NCI-H748 treated with DMSO at 0.1 percent for 48 hours (cell line): ENCODE data around the gene PRR15L.

Experiments
- DNase-seq: peaks from one replicate; lab custom pipeline; 2025; lab: John Stamatoyannopoulos, UW

Gene PRR15L

GRCh38 chr17:47959825-47960655 is 2.4 kb upstream of the PRR15L start:
- peak; percentile 77 for DNase-seq

GRCh38 chr17:47956791-47957590 is 692 bp downstream of the PRR15L start:
- DNase-seq = no peak

- DNase-seq = no peak
Observed at GRCh38 chr17:47955497-47956461, 1.9 kb downstream of the PRR15L start.

GRCh38 chr17:47953909-47954308 is 3.8 kb downstream of the PRR15L start:
- DNase-seq = no peak

GRCh38 chr17:47952171-47953021 is 5.3 kb downstream of the PRR15L start:
- no peak for DNase-seq

- no peak for DNase-seq
Observed at GRCh38 chr17:47950448-47950847, 7.2 kb downstream of the PRR15L start.

- DNase-seq = no peak
Observed at GRCh38 chr17:47949946-47950345, 7.7 kb downstream of the PRR15L start.

GRCh38 chr17:47949197-47949759 is 8.4 kb downstream of the PRR15L start:
- DNase-seq = peak; percentile 66

- no peak for DNase-seq
Observed at GRCh38 chr17:47948706-47949196, 8.9 kb downstream of the PRR15L start.

GRCh38 chr17:47946929-47947397 is 10.7 kb downstream of the PRR15L start:
- peak; percentile 47 for DNase-seq

- DNase-seq = no peak
Observed at GRCh38 chr17:47946516-47946915, 11.2 kb downstream of the PRR15L start.

- no peak for DNase-seq
Observed at GRCh38 chr17:47945529-47946508, 11.9 kb downstream of the PRR15L start.

- DNase-seq = no peak
Observed at GRCh38 chr17:47945080-47945479, 12.6 kb downstream of the PRR15L start.

- no peak for DNase-seq
Observed at GRCh38 chr17:47942568-47942967, 15.1 kb downstream of the PRR15L start.

GRCh38 chr17:47942096-47942510 is 15.6 kb downstream of the PRR15L start:
- no peak for DNase-seq

- DNase-seq = peak; percentile 96
Observed at GRCh38 chr17:47941246-47942095, 16.2 kb downstream of the PRR15L start, which contains the start of gene PNPO. Gene PNPO, plus strand, starts transcription at chr17:47941571. Its CDS starts 105 bp downstream, at chr17:47941676.

GRCh38 chr17:47937941-47938340 is 19.7 kb downstream of the PRR15L start:
- no peak for DNase-seq

GRCh38 chr17:47935961-47936360 is 21.7 kb downstream of the PRR15L start:
- DNase-seq = no peak
